Testis (tissue), 3 donors: ENCODE measurements around the gene ABHD2. TPM values are rescaled to one million over a fixed set of nuclear protein-coding genes. Genes with fewer than 3 reads are reported as not detected.

Experiments
- DNase-seq: peaks from one replicate; pipeline ENCODE4 v3.0.0-alpha.2; 2019
- H3K27ac ChIP-seq, 2 donors: fragments of 200-600 bp; sonication (generic); one replicate each; pipeline ENCODE4 v1.5.1; 2019
- H3K27me3 ChIP-seq: fragments of 200-600 bp; sonication (generic); one replicate; pipeline ENCODE4 v1.5.1; 2019
- H3K36me3 ChIP-seq: fragments of 200-600 bp; sonication (generic); one replicate; pipeline ENCODE4 v1.5.1; 2017; ENCODE audit warnings: low read depth; ENCODE audit errors: missing control alignments
- H3K4me1 ChIP-seq: fragments of 200-600 bp; sonication (generic); one replicate; pipeline ENCODE4 v1.5.1; 2019
- H3K4me3 ChIP-seq, 2 donors: fragments of 200-600 bp; sonication (generic); one replicate each; pipeline ENCODE4 v1.5.1; 2017 to 2019
- H3K9me3 ChIP-seq: fragments of 200-600 bp; sonication (generic); one replicate; pipeline ENCODE4 v1.5.1; 2017
- CTCF ChIP-seq, 3 experiments: fragments of 450-650 bp in 2 of 3; fragments of 200-600 bp in 1 of 3; sonication (generic) in 1 of 3; IDR thresholded peaks; one replicate each; pipeline ENCODE4 v1.5.1; 2016 to 2019; ENCODE audit warnings: antibody characterized with exemption in 3 of 3, mild to moderate bottlenecking in 2 of 3, moderate library complexity in 1 of 3
- POLR2A ChIP-seq: fragments of 450-650 bp; IDR thresholded peaks from one replicate; pipeline ENCODE4 v1.6.1; 2017; ENCODE audit warnings: antibody characterized with exemption, mild to moderate bottlenecking, moderate library complexity
- WGBS, 2 donors: methylation state at CpG; one replicate each; pipeline ENCODE4 v1.1.5; 2018; 5-methylcytosine and 5-hydroxymethylcytosine counted together
- intact Hi-C: fragments of 100-400 bp; cut with DNase I; formaldehyde crosslinking; loops from one replicate; pipeline ENCODE4 v1.15.1; 2023; ENCODE audit warnings: low total_unique reads
- polyA plus RNA-seq: library from polyadenylated mRNA; stranded (reverse); fragments of 350-450 nt; fragmentation: Illumina TruSeq; extraction: RNeasy Lipid Tissue Mini Kit (QIAGEN cat#74804); gene quantifications from one replicate; pipeline ENCODE4 v1.2.3, GENCODE V29; 2014; ENCODE audit warnings: low read depth, low replicate concordance; ENCODE audit not compliant: insufficient read depth
- total RNA-seq, 2 donors: library from RNA; depleted of rRNA; stranded (reverse); fragments of >200 nt; gene quantifications; one replicate each; pipeline ENCODE4 v1.2.3, GENCODE V29; 2016

Gene ABHD2
- total and polyA plus RNA-seq, 3 donors from 2014 or later = 82.5 to 214 (median 109) TPM

DNA sequence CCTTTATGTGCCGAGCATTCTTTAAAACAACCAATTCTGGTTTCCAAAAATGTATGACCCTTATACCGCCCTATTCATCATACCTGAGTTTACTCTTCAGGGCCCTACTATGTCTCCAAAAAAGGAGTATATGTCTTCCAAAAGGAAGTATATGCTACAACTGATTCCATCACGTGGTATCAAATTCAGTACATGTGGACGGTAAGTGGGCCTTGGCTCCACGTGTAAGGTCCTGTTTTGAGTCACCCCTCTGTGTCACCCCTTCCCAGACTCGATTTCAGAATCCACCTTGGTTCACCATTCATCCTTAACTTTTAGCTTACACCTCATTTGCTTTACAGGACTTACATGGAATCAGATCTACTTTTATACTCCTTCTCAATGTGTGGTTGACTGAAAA is 37.8 kb downstream of the ABHD2 start:
- no peak for DNase-seq
- H3K36me3 ChIP-seq = no peaks in the 10 kb centered on the region
- WGBS, 2 donors = 92 to 94% methylated on average over 6 of the region's 6 CpGs
- no peak overlapping the region for H3K4me3 ChIP-seq
- no peak for TF ChIP-seq POLR2A
- TF ChIP-seq CTCF (IDR thresholded peaks at IDR 0.05) = no peak
- intact Hi-C loops = no loop called here
- H3K27ac ChIP-seq = no peak overlapping the region
- no peaks in the 10 kb centered on the region for H3K4me1 ChIP-seq
- H3K27me3 ChIP-seq = no peaks in the 10 kb centered on the region
- H3K9me3 ChIP-seq = no peaks in the 10 kb centered on the region

GRCh38 chr15:89127054-89127702 is 38.9 kb downstream of the ABHD2 start:
- no peaks in the 10 kb centered on the region for H3K36me3 ChIP-seq
- no peak overlapping the region for H3K4me3 ChIP-seq
- H3K9me3 ChIP-seq = no peaks in the 10 kb centered on the region
- 83 to 95% methylated on average over 3 of the region's 3 CpGs for WGBS, 2 donors
- H3K4me1 ChIP-seq = no peaks in the 10 kb centered on the region
- H3K27ac ChIP-seq = no peak overlapping the region
- intact Hi-C loops = no loop called here
- no peaks in the 10 kb centered on the region for H3K27me3 ChIP-seq
- TF ChIP-seq POLR2A (no peak), CTCF (IDR thresholded peaks at IDR 0.05) (no peak)
- no peak for DNase-seq

DNA sequence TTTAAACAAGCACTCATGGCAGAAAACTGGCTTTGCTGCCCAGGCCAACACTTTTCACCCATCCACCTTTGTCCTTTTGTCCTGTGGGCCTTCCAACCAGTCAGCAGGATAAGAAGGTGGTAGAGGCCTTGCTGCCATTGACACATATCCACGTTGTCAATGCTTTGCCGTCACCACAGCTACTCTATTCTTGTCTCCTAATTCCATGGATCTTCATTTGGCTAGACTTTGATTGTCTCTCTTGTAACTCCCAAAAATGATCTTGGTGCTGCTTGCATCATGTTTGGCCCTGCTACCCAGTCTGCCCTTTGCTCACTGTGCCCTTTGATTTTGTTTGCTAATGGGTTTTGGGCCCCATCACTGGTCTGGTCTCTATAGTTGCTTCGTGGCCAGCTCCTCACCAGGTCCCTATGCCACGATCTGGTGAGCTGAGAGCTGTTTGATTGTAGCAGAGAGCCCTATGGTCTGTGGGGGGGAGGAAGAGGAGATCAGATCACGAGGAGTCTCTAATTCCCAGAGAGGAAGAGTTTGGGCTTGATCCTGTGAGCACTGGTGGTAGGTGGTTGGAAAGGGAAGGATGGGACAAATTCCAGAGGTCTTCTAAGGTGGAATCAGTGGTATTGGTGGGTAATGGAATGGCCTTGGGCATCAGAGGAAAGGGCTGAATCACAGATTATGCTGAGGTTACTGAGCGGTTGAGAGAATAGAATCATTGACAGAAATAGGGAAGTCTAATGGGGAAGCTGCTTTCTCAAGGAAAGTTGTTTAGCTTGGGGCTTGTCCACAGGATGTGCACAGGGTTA is 40.3 kb downstream of the ABHD2 start:
- Histone ChIP-seq H3K27ac (no peak overlapping the region), H3K27me3 (no peaks in the 10 kb centered on the region), H3K4me3 (no peak overlapping the region), H3K36me3 (no peaks in the 10 kb centered on the region), H3K9me3 (no peaks in the 10 kb centered on the region), H3K4me1 (peaks cover 6% of the 10 kb centered on the region)
- intact Hi-C loops = no loop called here
- TF ChIP-seq POLR2A (no peak), CTCF (IDR thresholded peaks at IDR 0.05) (no peak)
- WGBS, 2 donors = 93 to 95% methylated on average over 6 of the region's 6 CpGs
- DNase-seq = no peak

GRCh38 chr15:89129123-89129815 is 41.0 kb downstream of the ABHD2 start:
- H3K4me1 ChIP-seq = peaks cover 6% of the 10 kb centered on the region
- no peaks in the 10 kb centered on the region for H3K36me3 ChIP-seq
- no peak overlapping the region for H3K27ac ChIP-seq
- 76 to 83% methylated on average over 3 of the region's 3 CpGs for WGBS, 2 donors
- H3K27me3 ChIP-seq = no peaks in the 10 kb centered on the region
- peak; percentile 40 for DNase-seq
- H3K4me3 ChIP-seq = no peak overlapping the region
- TF ChIP-seq POLR2A (no peak), CTCF (IDR thresholded peaks at IDR 0.05) (peak in 2 of 3 experiments; percentile 35 to 57)
- intact Hi-C loops = no loop called here
- no peaks in the 10 kb centered on the region for H3K9me3 ChIP-seq
